ENCODE results near the gene DLG2.

The DLG2 gene

GRCh38 chr11:84273541-84273940, 1353.6 kb downstream of the DLG2 start:
- DNase-seq (ENCODE audit: low read depth in 2 of 2) = no peak

- DNase-seq (ENCODE audit: low read depth in 2 of 2) = no peak
Measured at GRCh38 chr11:84270466-84270865, 1356.7 kb downstream of the DLG2 start.

- DNase-seq (ENCODE audit: low read depth in 2 of 2) = no peak
Measured at GRCh38 chr11:84264066-84264465, 1363.1 kb downstream of the DLG2 start.

GRCh38 chr11:84261707-84262106, 1365.4 kb downstream of the DLG2 start:
- DNase-seq (ENCODE audit: low read depth in 2 of 2) = no peak

GRCh38 chr11:84260862-84261261, 1366.3 kb downstream of the DLG2 start:
- DNase-seq (ENCODE audit: low read depth in 2 of 2) = no peak

- DNase-seq (ENCODE audit: low read depth in 2 of 2) = no peak
Measured at GRCh38 chr11:84256618-84257017, 1370.5 kb downstream of the DLG2 start.

- no peak for DNase-seq (ENCODE audit: low read depth in 2 of 2)
Measured at GRCh38 chr11:84255483-84255882, 1371.7 kb downstream of the DLG2 start.

GRCh38 chr11:84250834-84251613, 1376.1 kb downstream of the DLG2 start:
- no peak for DNase-seq (ENCODE audit: low read depth in 2 of 2)

GRCh38 chr11:84249344-84250135, 1377.6 kb downstream of the DLG2 start:
- DNase-seq (ENCODE audit: low read depth in 2 of 2) = no peak

- no peak for DNase-seq (ENCODE audit: low read depth in 2 of 2)
Measured at GRCh38 chr11:84247926-84248325, 1379.2 kb downstream of the DLG2 start.

- no peak for DNase-seq (ENCODE audit: low read depth in 2 of 2)
Measured at GRCh38 chr11:84247129-84247528, 1380.0 kb downstream of the DLG2 start.

- no peak for DNase-seq (ENCODE audit: low read depth in 2 of 2)
Measured at GRCh38 chr11:84243629-84244263, 1383.4 kb downstream of the DLG2 start.

- DNase-seq (ENCODE audit: low read depth in 2 of 2) = no peak
Measured at GRCh38 chr11:84241343-84242131, 1385.6 kb downstream of the DLG2 start.

- no peak for DNase-seq (ENCODE audit: low read depth in 2 of 2)
Measured at GRCh38 chr11:84240847-84241246, 1386.3 kb downstream of the DLG2 start.

- DNase-seq (ENCODE audit: low read depth in 2 of 2) = no peak
Measured at GRCh38 chr11:84236436-84236835, 1390.7 kb downstream of the DLG2 start.

- DNase-seq (ENCODE audit: low read depth in 2 of 2) = no peak
Measured at GRCh38 chr11:84234462-84235202, 1392.5 kb downstream of the DLG2 start.

- no peak for DNase-seq (ENCODE audit: low read depth in 2 of 2)
Measured at GRCh38 chr11:84234011-84234410, 1393.1 kb downstream of the DLG2 start.

GRCh38 chr11:84232511-84232910, 1394.6 kb downstream of the DLG2 start:
- DNase-seq (ENCODE audit: low read depth in 2 of 2) = no peak

GRCh38 chr11:84230402-84230801, 1396.7 kb downstream of the DLG2 start:
- DNase-seq (ENCODE audit: low read depth in 2 of 2) = no peak

GRCh38 chr11:84227970-84228665, 1399.0 kb downstream of the DLG2 start:
- no peak for DNase-seq (ENCODE audit: low read depth in 2 of 2)

Measured in stimulated activated CD4-positive, alpha-beta T cell treated with anti-CD3 and anti-CD28 coated beads, Interleukin-1b, Interleukin-23, amount 100 ng/mL, for 4 hours (primary cell).